GM12878 (cell line): Measurements from ENCODE around the gene RILPL2. TPM values are rescaled to one million over a fixed set of nuclear protein-coding genes. Genes with fewer than 3 reads are reported as not detected.

Experiments used
- ASH2L ChIP-seq: fragments of 300-600, 200-600 bp; sonication (generic); IDR thresholded peaks from 2 replicates; pipeline ENCODE4 v1.6.1; 2017; ENCODE audit warnings: low read depth, mild to moderate bottlenecking, borderline replicate concordance
- ATF3 ChIP-seq: IDR thresholded peaks from 2 replicates; pipeline ENCODE4 v1.6.1; 2011; ENCODE audit warnings: low read depth, mild to moderate bottlenecking, low read length, moderate library complexity, borderline replicate concordance; ENCODE audit errors: extremely low read depth
- CEBPZ ChIP-seq: fragments of 150-350 bp; IDR thresholded peaks from 2 replicates; pipeline ENCODE4 v1.6.1; 2016; ENCODE audit warnings: low read depth, low read length
- CHD2 ChIP-seq: IDR thresholded peaks from 2 replicates; pipeline ENCODE4 v1.6.1; 2011; ENCODE audit warnings: low read depth, low read length, improper control_type of control experiment, borderline replicate concordance
- E2F8 ChIP-seq: fragments of 450-650 bp; IDR thresholded peaks from 2 replicates; pipeline ENCODE4 v1.6.1; 2018; ENCODE audit warnings: mild to moderate bottlenecking, low read depth, moderate library complexity; ENCODE audit not compliant: partially characterized antibody
- EP300 ChIP-seq, 2 experiments: fragments of 150-350 bp in 1 of 2; IDR thresholded peaks; 2 replicates each; pipeline ENCODE4 v1.6.1; 2011 to 2012; ENCODE audit warnings: low read depth in 2 of 2, low read length in 2 of 2, borderline replicate concordance in 1 of 2, improper control_type of control experiment in 1 of 2, inconsistent platforms in 1 of 2; ENCODE audit not compliant: control insufficient read depth in 1 of 2
- IKZF1 ChIP-seq: fragments of 450-650 bp; conservative IDR thresholded peaks from 2 replicates; pipeline ENCODE4 v1.6.1; 2017; ENCODE audit warnings: antibody characterized with exemption, mild to moderate bottlenecking
- MTA2 ChIP-seq: fragments of 450-650 bp; IDR thresholded peaks from 2 replicates; pipeline ENCODE4 v1.6.1; 2016; ENCODE audit warnings: low read depth, mild to moderate bottlenecking, moderate library complexity
- POLR2AphosphoS5 ChIP-seq: IDR thresholded peaks from 2 replicates; pipeline ENCODE4 v1.6.1; 2011; ENCODE audit warnings: mild to moderate bottlenecking, low read length, inconsistent platforms
- PRDM15 ChIP-seq: fragments of 450-650 bp; formaldehyde crosslinking; IDR thresholded peaks from 2 replicates; pipeline ENCODE4 v1.4.0; 2020; ENCODE audit warnings: mild to moderate bottlenecking, moderate library complexity
- SIN3A ChIP-seq: IDR thresholded peaks from 2 replicates; pipeline ENCODE4 v1.6.1; 2012; ENCODE audit warnings: low read depth, low read length, improper control_type of control experiment
- ZBTB11 ChIP-seq: fragments of 450-650 bp; formaldehyde crosslinking; IDR thresholded peaks from 2 replicates; pipeline ENCODE4 v1.5.0; 2022; ENCODE audit warnings: mild to moderate bottlenecking, missing genetic modification characterization
- polyA plus RNA-seq, 11 experiments: library from polyadenylated mRNA; depleted of rRNA in 4 of 11; unstranded in 6 of 11; stranded (reverse) in 5 of 11; fragments of >200 nt; fragmentation: Nextera tagmentation in 4 of 11; fragmentation: Illumina TruSeq in 1 of 11; extraction: Ambion mirVana in 4 of 11; extraction: Trizol in 1 of 11; gene quantifications; 1 replicate in 1 of 11; 2 replicates in 10 of 11; pipeline versions ENCODE4 v1.2.1 to v1.2.3, GENCODE V29; 2011 to 2016; ENCODE audit warnings: inconsistent platforms in 2 of 11, missing spikeins in 2 of 11, low read depth in 1 of 11
- total RNA-seq, 4 experiments: library from RNA; depleted of rRNA in 3 of 4; stranded (reverse); fragments of >200 nt in 3 of 4; fragmentation: Illumina TruSeq in 1 of 4; extraction: Trizol in 1 of 4; gene quantifications; 2 replicates each; pipeline versions ENCODE4 v1.2.1 to v1.2.3, GENCODE V29; 2013 to 2021

Gene RILPL2
- total and polyA plus RNA-seq, 10 of the 15 experiments (the other 5 are each of a cell fraction or from before 2014, with no cell fraction given), result 3.5 to 38.5 (median 19.7) TPM

GRCh38 chr12:123441523-123442164 is 5.2 kb upstream of the RILPL2 start (continued):
- TF ChIP-seq CEBPZ (no peak), SIN3A (no peak), EP300 (IDR thresholded peaks at IDR 0.05; ENCODE audit: borderline replicate concordance in 1 of 2, control insufficient read depth in 1 of 2, low read depth in 2 of 2, low read length in 2 of 2) (peak; percentile 53 to 54; a peak in 2 of 4 replicates), ZBTB11 (CRISPR knock-in tag) (no peak), PRDM15 (CRISPR knock-in tag) (no peak), ASH2L (peak; percentile 97; the same call in 1 of the 2 replicates), IKZF1 (peak; percentile 54; the same call in 1 of the 2 replicates), POLR2AphosphoS5 (peak; percentile 44; the same call in 1 of the 2 replicates), E2F8 (no peak), ATF3 (no peak), MTA2 (no peak; the same call in 1 of the 2 replicates), CHD2 (peak; percentile 58; the same call in 1 of the 2 replicates)
